GM12878 (cell line): ENCODE data around the gene MAFF. TPM values are rescaled to one million over a fixed set of nuclear protein-coding genes. Genes with fewer than 3 reads are reported as not detected.

Experiments
- BCL3 ChIP-seq: IDR thresholded peaks from 2 replicates; pipeline ENCODE4 v1.6.1; 2011; ENCODE audit warnings: borderline replicate concordance, low read depth, mild to moderate bottlenecking, moderate library complexity, low read length; ENCODE audit not compliant: insufficient read depth, poor library complexity, severe bottlenecking
- BHLHE40 ChIP-seq, 2 experiments: fragments of 450-650 bp in 1 of 2; IDR thresholded peaks; 2 replicates each; pipeline ENCODE4 v1.6.1; 2011 to 2017; ENCODE audit warnings: low read depth in 2 of 2, borderline replicate concordance in 1 of 2, improper control_type of control experiment in 1 of 2, low read length in 1 of 2, mild to moderate bottlenecking in 1 of 2
- CREB1 ChIP-seq: IDR thresholded peaks from 2 replicates; pipeline ENCODE4 v1.6.1; 2012; ENCODE audit warnings: low read depth, mild to moderate bottlenecking, inconsistent platforms
- EED ChIP-seq: sonication (generic); IDR thresholded peaks from 2 replicates; pipeline ENCODE4 v1.6.1; 2016; ENCODE audit warnings: antibody characterized with exemption, low read depth
- EP300 ChIP-seq, 2 experiments: fragments of 150-350 bp in 1 of 2; IDR thresholded peaks; 2 replicates each; pipeline ENCODE4 v1.6.1; 2011 to 2012; ENCODE audit warnings: low read depth in 2 of 2, low read length in 2 of 2, borderline replicate concordance in 1 of 2, improper control_type of control experiment in 1 of 2, inconsistent platforms in 1 of 2; ENCODE audit not compliant: control insufficient read depth in 1 of 2
- FOXM1 ChIP-seq: IDR thresholded peaks from 2 replicates; pipeline ENCODE4 v1.6.1; 2012; ENCODE audit warnings: low read depth, mild to moderate bottlenecking, inconsistent platforms, low read length, moderate library complexity
- GATAD2B ChIP-seq: fragments of 450-650 bp; conservative IDR thresholded peaks from 2 replicates; pipeline ENCODE4 v1.6.1; 2017; ENCODE audit warnings: low read depth, mild to moderate bottlenecking, moderate library complexity
- IKZF1 ChIP-seq: fragments of 450-650 bp; conservative IDR thresholded peaks from 2 replicates; pipeline ENCODE4 v1.6.1; 2017; ENCODE audit warnings: antibody characterized with exemption, mild to moderate bottlenecking
- JUNB ChIP-seq: IDR thresholded peaks from 2 replicates; pipeline ENCODE4 v1.6.1; 2016; ENCODE audit warnings: antibody characterized with exemption, mild to moderate bottlenecking
- KDM1A ChIP-seq: fragments of 200-600 bp; sonication (generic); IDR thresholded peaks from 2 replicates; pipeline ENCODE4 v1.6.1; 2016; ENCODE audit warnings: borderline replicate concordance
- KLF5 ChIP-seq: fragments of 450-650 bp; IDR thresholded peaks from 2 replicates; pipeline ENCODE4 v1.6.1; 2014; ENCODE audit warnings: mild to moderate bottlenecking; ENCODE audit not compliant: partially characterized antibody
- LARP7 ChIP-seq: fragments of 450-650 bp; IDR thresholded peaks from 2 replicates; pipeline ENCODE4 v1.6.1; 2017; ENCODE audit warnings: mild to moderate bottlenecking
- MEF2B ChIP-seq: fragments of 450-650 bp; IDR thresholded peaks from 2 replicates; pipeline ENCODE4 v1.6.1; 2018; ENCODE audit warnings: mild to moderate bottlenecking, moderate library complexity; ENCODE audit not compliant: partially characterized antibody, poor library complexity, severe bottlenecking
- MYC ChIP-seq: IDR thresholded peaks from 2 replicates; pipeline ENCODE4 v1.6.1; 2011; ENCODE audit warnings: mild to moderate bottlenecking, low read length, moderate library complexity, inconsistent platforms; ENCODE audit not compliant: insufficient read depth, insufficient replicate concordance, insufficient read length, severe bottlenecking
- NFXL1 ChIP-seq: fragments of 450-650 bp; IDR thresholded peaks from 2 replicates; pipeline ENCODE4 v1.6.1; 2017; ENCODE audit warnings: antibody characterized with exemption, mild to moderate bottlenecking, borderline replicate concordance
- PKNOX1 ChIP-seq: fragments of 450-650 bp; IDR thresholded peaks from 2 replicates; pipeline ENCODE4 v1.6.1; 2016; ENCODE audit warnings: mild to moderate bottlenecking
- PML ChIP-seq: IDR thresholded peaks from 2 replicates; pipeline ENCODE4 v1.6.1; 2012; ENCODE audit warnings: low read length, inconsistent platforms
- RELA ChIP-seq: fragments of 450-650 bp; IDR thresholded peaks from 2 replicates; pipeline ENCODE4 v1.8.0; 2014; ENCODE audit warnings: borderline replicate concordance; ENCODE audit not compliant: partially characterized antibody
- RELB ChIP-seq: fragments of 450-650 bp; IDR thresholded peaks from 2 replicates; pipeline ENCODE4 v1.6.1; 2017; ENCODE audit warnings: low read depth, mild to moderate bottlenecking, moderate library complexity
- RUNX3 ChIP-seq: IDR thresholded peaks from 2 replicates; pipeline ENCODE4 v1.6.1; 2012; ENCODE audit warnings: low read length, inconsistent platforms
- SIN3A ChIP-seq: IDR thresholded peaks from 2 replicates; pipeline ENCODE4 v1.6.1; 2012; ENCODE audit warnings: low read depth, low read length, improper control_type of control experiment
- SMAD5 ChIP-seq: IDR thresholded peaks from 2 replicates; pipeline ENCODE4 v1.6.1; 2016; ENCODE audit warnings: antibody characterized with exemption, low read depth
- SPI1 ChIP-seq: IDR thresholded peaks from 2 replicates; pipeline ENCODE4 v1.6.1; 2011; ENCODE audit warnings: low read depth, mild to moderate bottlenecking, low read length, moderate library complexity, borderline replicate concordance; ENCODE audit not compliant: insufficient read depth
- STAT1 ChIP-seq: fragments of 450-650 bp; conservative IDR thresholded peaks from 2 replicates; pipeline ENCODE4 v1.6.1; 2014; ENCODE audit warnings: antibody characterized with exemption, mild to moderate bottlenecking
- TARDBP ChIP-seq: IDR thresholded peaks from 2 replicates; pipeline ENCODE4 v1.6.1; 2016; ENCODE audit warnings: borderline replicate concordance
- TBL1XR1 ChIP-seq: IDR thresholded peaks from 2 replicates; pipeline ENCODE4 v1.6.1; 2012; ENCODE audit warnings: low read depth, low read length, improper control_type of control experiment
- TCF12 ChIP-seq: IDR thresholded peaks from 2 replicates; pipeline ENCODE4 v1.6.1; 2011; ENCODE audit warnings: low read depth, mild to moderate bottlenecking, low read length
- TCF3 ChIP-seq: IDR thresholded peaks from 2 replicates; pipeline ENCODE4 v1.6.1; 2012; ENCODE audit warnings: low read depth, mild to moderate bottlenecking, low read length, borderline replicate concordance; ENCODE audit not compliant: insufficient read depth
- ZNF384 ChIP-seq: IDR thresholded peaks from 2 replicates; pipeline ENCODE4 v1.6.1; 2012; ENCODE audit warnings: low read depth, mild to moderate bottlenecking, low read length, improper control_type of control experiment, borderline replicate concordance
- polyA plus RNA-seq, 11 experiments: library from polyadenylated mRNA; depleted of rRNA in 4 of 11; unstranded in 6 of 11; stranded (reverse) in 5 of 11; fragments of >200 nt; fragmentation: Nextera tagmentation in 4 of 11; fragmentation: Illumina TruSeq in 1 of 11; extraction: Ambion mirVana in 4 of 11; extraction: Trizol in 1 of 11; gene quantifications; 1 replicate in 1 of 11; 2 replicates in 10 of 11; pipeline versions ENCODE4 v1.2.1 to v1.2.3, GENCODE V29; 2011 to 2016; ENCODE audit warnings: inconsistent platforms in 2 of 11, missing spikeins in 2 of 11, low read depth in 1 of 11
- total RNA-seq, 4 experiments: library from RNA; depleted of rRNA in 3 of 4; stranded (reverse); fragments of >200 nt in 3 of 4; fragmentation: Illumina TruSeq in 1 of 4; extraction: Trizol in 1 of 4; gene quantifications; 2 replicates each; pipeline versions ENCODE4 v1.2.1 to v1.2.3, GENCODE V29; 2013 to 2021

MAFF gene
- total and polyA plus RNA-seq, 10 of the 15 experiments (the other 5 are each of a cell fraction or from before 2014, with no cell fraction given): 0.22 to 2.3 (median 0.81) TPM; not detected in 1

- TF ChIP-seq CREB1 (no peak), TARDBP (no peak), PML (no peak), TCF3 (no peak), EED (peak; percentile 33; the same call in 1 of the 2 replicates), FOXM1 (no peak), IKZF1 (no peak; the same call in 1 of the 2 replicates), JUNB (no peak), TBL1XR1 (no peak), KDM1A (no peak), PKNOX1 (no peak), SMAD5 (no peak), RELA (peak; percentile 55), NFXL1 (no peak), MEF2B (peak; percentile 88), GATAD2B (no peak), ZNF384 (no peak), BCL3 (no peak), EP300 (IDR thresholded peaks at IDR 0.05; ENCODE audit: borderline replicate concordance in 1 of 2, control insufficient read depth in 1 of 2, low read depth in 2 of 2, low read length in 2 of 2) (0 out of 4 replicates have a peak, but pooled peaks of 1 of the 2 experiments have one; percentile 18), SPI1 (peak; percentile 27; the same call in 1 of the 2 replicates), RUNX3 (no peak), TCF12 (no peak), KLF5 (no peak), BHLHE40 (IDR thresholded peaks at IDR 0.05; ENCODE audit: borderline replicate concordance in 1 of 2, low read depth in 2 of 2, low read length in 1 of 2) (no peak), SIN3A (no peak), STAT1 (no peak), LARP7 (no peak), MYC (no peak), RELB (peak; percentile 75; the same call in 1 of the 2 replicates)
These were observed 12.2 kb downstream of the MAFF start (continued) for GRCh38 chr22:38213990-38214301.
